ENCODE measurements around the gene KRTAP5-3. TPM values are rescaled to one million over a fixed set of nuclear protein-coding genes. Genes with fewer than 3 reads are reported as not detected.

The KRTAP5-3 gene
- total RNA-seq, 1 experiment from 2014 or later = not detected

GRCh38 chr11:1570531-1570895 lies 37.8 kb downstream of the KRTAP5-3 start:
- Histone ChIP-seq H2AFZ (no peak overlapping the region), H3K4me2 (no peak overlapping the region), H4K20me1 (ENCODE audit: insufficient read depth) (no peaks in the 10 kb centered on the region), H3K36me3 (ENCODE audit: low read depth) (no peaks in the 10 kb centered on the region), H3K4me3 (no peak overlapping the region), H3K27ac (no peak overlapping the region), H3F3A (ENCODE audit: insufficient read depth, low read depth) (peaks cover 6% of the 10 kb centered on the region; the same call in 1 of the 2 replicates), H3K4me1 (replicated peaks; ENCODE audit: insufficient read depth) (no peaks in the 10 kb centered on the region; the same call in 1 of the 2 replicates), H3K9me3 (ENCODE audit: insufficient read depth, low read depth) (no peaks in the 10 kb centered on the region), H3K27me3 (ENCODE audit: insufficient read depth, low read depth) (peaks cover 8% of the 10 kb centered on the region; the same call in 1 of the 2 replicates), H3K79me2 (ENCODE audit: low read depth) (no peaks in the 10 kb centered on the region), H3K9me2 (ENCODE audit: insufficient read depth) (no peaks in the 10 kb centered on the region)
- ChIA-PET CTCF (no interaction called here), POLR2A (ENCODE audit: unreplicated experiment) (no interaction called here)
- DNase-seq = no peak
- TF ChIP-seq EZH2 (IDR thresholded peaks at IDR 0.05; ENCODE audit: low read depth) (no peak), CTCF (conservative IDR thresholded peaks at IDR 0.05) (no peak)
- BruUV-seq (replicated peaks) = no TSS peak
- intact Hi-C loops (cut with micrococcal nuclease; ENCODE audit: unreplicated experiment) = no loop called here

- Histone ChIP-seq H3K79me2 (ENCODE audit: low read depth) (no peaks in the 10 kb centered on the region), H3K36me3 (ENCODE audit: low read depth) (no peaks in the 10 kb centered on the region), H3K4me1 (replicated peaks; ENCODE audit: insufficient read depth) (no peaks in the 10 kb centered on the region; the same call in 1 of the 2 replicates), H2AFZ (no peak overlapping the region), H3K4me2 (no peak overlapping the region), H3K4me3 (no peak overlapping the region), H3K9me2 (ENCODE audit: insufficient read depth) (no peaks in the 10 kb centered on the region), H3K27me3 (ENCODE audit: insufficient read depth, low read depth) (peaks cover 8% of the 10 kb centered on the region; the same call in 1 of the 2 replicates), H3K27ac (no peak overlapping the region), H4K20me1 (ENCODE audit: insufficient read depth) (no peaks in the 10 kb centered on the region), H3K9me3 (ENCODE audit: insufficient read depth, low read depth) (no peaks in the 10 kb centered on the region), H3F3A (ENCODE audit: insufficient read depth, low read depth) (peaks cover 6% of the 10 kb centered on the region; the same call in 1 of the 2 replicates)
- TF ChIP-seq CTCF (conservative IDR thresholded peaks at IDR 0.05) = no peak
- no peak for TF ChIP-seq EZH2 (IDR thresholded peaks at IDR 0.05; ENCODE audit: low read depth)
- no peak for DNase-seq
- CTCF ChIA-PET = no interaction called here
- TSS peak; percentile 37 for BruUV-seq (replicated peaks)
- POLR2A ChIA-PET (ENCODE audit: unreplicated experiment) = no interaction called here
- intact Hi-C loops (cut with micrococcal nuclease; ENCODE audit: unreplicated experiment) = no loop called here
Measured at GRCh38 chr11:1570001-1570453, 38.2 kb downstream of the KRTAP5-3 start.

- ChIA-PET POLR2A (ENCODE audit: unreplicated experiment) (no interaction called here), CTCF (no interaction called here)
- H3K27me3 ChIP-seq (ENCODE audit: insufficient read depth, low read depth) = peaks cover 8% of the 10 kb centered on the region; the same call in 1 of the 2 replicates
- TF ChIP-seq EZH2 (IDR thresholded peaks at IDR 0.05; ENCODE audit: low read depth) (no peak), CTCF (conservative IDR thresholded peaks at IDR 0.05) (no peak)
- no peaks in the 10 kb centered on the region for H3K36me3 ChIP-seq (ENCODE audit: low read depth)
- H3F3A ChIP-seq (ENCODE audit: insufficient read depth, low read depth) = peaks cover 6% of the 10 kb centered on the region; the same call in 1 of the 2 replicates
- H3K27ac ChIP-seq = no peak overlapping the region
- no peak overlapping the region for H2AFZ ChIP-seq
- H3K9me2 ChIP-seq (ENCODE audit: insufficient read depth) = no peaks in the 10 kb centered on the region
- no peaks in the 10 kb centered on the region for H4K20me1 ChIP-seq (ENCODE audit: insufficient read depth)
- no peak overlapping the region for H3K4me3 ChIP-seq
- no peaks in the 10 kb centered on the region for H3K79me2 ChIP-seq (ENCODE audit: low read depth)
- no peaks in the 10 kb centered on the region; the same call in 1 of the 2 replicates for H3K4me1 ChIP-seq (replicated peaks; ENCODE audit: insufficient read depth)
- intact Hi-C loops (cut with micrococcal nuclease; ENCODE audit: unreplicated experiment) = no loop called here
- H3K9me3 ChIP-seq (ENCODE audit: insufficient read depth, low read depth) = no peaks in the 10 kb centered on the region
- no peak overlapping the region for H3K4me2 ChIP-seq
- no peak for DNase-seq
- BruUV-seq (replicated peaks) = no TSS peak
Measured at GRCh38 chr11:1569251-1569780, 38.9 kb downstream of the KRTAP5-3 start.

Measured in PC-9 (cell line).